ENCODE results near the gene CRACR2A. TPM values are rescaled to one million over a fixed set of nuclear protein-coding genes. Genes with fewer than 3 reads are reported as not detected.
A peak's percentile ranks its signal among the peaks of the same experiment; 100 is the strongest.

CRACR2A gene
- total RNA-seq, 1 donor from 2014 or later: 0.82 TPM

- no peak for DNase-seq (ENCODE audit: low spot score)
- Mint-ChIP-seq H3K4me3 (ENCODE audit: unreplicated experiment) (no peak overlapping the region), H3K36me3 (ENCODE audit: low read depth) (peaks cover 2% of the 10 kb centered on the region), H3K27ac (ENCODE audit: unreplicated experiment) (no peak overlapping the region), H3K9me3 (ENCODE audit: low read depth) (peaks cover 10% of the 10 kb centered on the region), H3K4me1 (ENCODE audit: low read depth) (no peaks in the 10 kb centered on the region), H3K27me3 (ENCODE audit: low read depth) (peaks cover 13% of the 10 kb centered on the region)
- TF ChIP-seq, protein P1, sequence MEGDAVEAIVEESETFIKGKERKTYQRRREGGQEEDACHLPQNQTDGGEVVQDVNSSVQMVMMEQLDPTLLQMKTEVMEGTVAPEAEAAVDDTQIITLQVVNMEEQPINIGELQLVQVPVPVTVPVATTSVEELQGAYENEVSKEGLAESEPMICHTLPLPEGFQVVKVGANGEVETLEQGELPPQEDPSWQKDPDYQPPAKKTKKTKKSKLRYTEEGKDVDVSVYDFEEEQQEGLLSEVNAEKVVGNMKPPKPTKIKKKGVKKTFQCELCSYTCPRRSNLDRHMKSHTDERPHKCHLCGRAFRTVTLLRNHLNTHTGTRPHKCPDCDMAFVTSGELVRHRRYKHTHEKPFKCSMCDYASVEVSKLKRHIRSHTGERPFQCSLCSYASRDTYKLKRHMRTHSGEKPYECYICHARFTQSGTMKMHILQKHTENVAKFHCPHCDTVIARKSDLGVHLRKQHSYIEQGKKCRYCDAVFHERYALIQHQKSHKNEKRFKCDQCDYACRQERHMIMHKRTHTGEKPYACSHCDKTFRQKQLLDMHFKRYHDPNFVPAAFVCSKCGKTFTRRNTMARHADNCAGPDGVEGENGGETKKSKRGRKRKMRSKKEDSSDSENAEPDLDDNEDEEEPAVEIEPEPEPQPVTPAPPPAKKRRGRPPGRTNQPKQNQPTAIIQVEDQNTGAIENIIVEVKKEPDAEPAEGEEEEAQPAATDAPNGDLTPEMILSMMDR (IDR thresholded peaks at IDR 0.05): no peak
These were observed 140.8 kb downstream of the CRACR2A start for GRCh38 chr12:3611860-3612703.

DNA sequence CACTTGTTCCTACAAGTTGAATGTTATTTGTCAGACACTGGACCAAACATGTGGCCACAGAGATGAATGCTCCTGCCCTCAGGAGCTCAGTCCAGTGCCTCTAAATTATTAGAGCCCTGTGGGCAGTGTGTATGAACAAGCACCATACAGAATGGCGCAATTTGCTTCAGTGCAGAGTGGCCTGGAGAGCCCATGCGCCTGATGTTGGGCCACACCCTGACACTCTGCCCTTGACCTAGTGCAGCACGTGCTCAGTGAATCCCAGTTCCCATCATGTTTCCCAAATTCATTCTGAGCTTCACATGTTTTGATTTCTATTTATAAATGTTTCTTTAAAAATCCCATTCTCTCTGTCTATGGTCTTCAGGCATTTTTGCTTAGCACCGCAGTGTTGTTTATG lies 145.1 kb downstream of the CRACR2A start:
- DNase-seq (ENCODE audit: low spot score): peak; percentile 22
- Mint-ChIP-seq H3K4me1 (ENCODE audit: low read depth) (peaks cover 4% of the 10 kb centered on the region), H3K27ac (ENCODE audit: unreplicated experiment) (no peak overlapping the region), H3K36me3 (ENCODE audit: low read depth) (peaks cover 2% of the 10 kb centered on the region), H3K27me3 (ENCODE audit: low read depth) (peaks cover 43% of the 10 kb centered on the region), H3K4me3 (ENCODE audit: unreplicated experiment) (no peak overlapping the region), H3K9me3 (ENCODE audit: low read depth) (peaks cover 10% of the 10 kb centered on the region)
- TF ChIP-seq, protein P1 (IDR thresholded peaks at IDR 0.05): no peak

GRCh38 chr12:3607039-3607720 lies 145.7 kb downstream of the CRACR2A start:
- H3K27me3 Mint-ChIP-seq (ENCODE audit: low read depth): peaks cover 46% of the 10 kb centered on the region
- TF ChIP-seq, protein P1 (IDR thresholded peaks at IDR 0.05): no peak
- H3K9me3 Mint-ChIP-seq (ENCODE audit: low read depth): peaks cover 10% of the 10 kb centered on the region
- peaks cover 2% of the 10 kb centered on the region for H3K36me3 Mint-ChIP-seq (ENCODE audit: low read depth)
- H3K4me1 Mint-ChIP-seq (ENCODE audit: low read depth): peaks cover 4% of the 10 kb centered on the region
- no peak overlapping the region for H3K27ac Mint-ChIP-seq (ENCODE audit: unreplicated experiment)
- DNase-seq (ENCODE audit: low spot score): peak; percentile 32
- no peak overlapping the region for H3K4me3 Mint-ChIP-seq (ENCODE audit: unreplicated experiment)

DNA sequence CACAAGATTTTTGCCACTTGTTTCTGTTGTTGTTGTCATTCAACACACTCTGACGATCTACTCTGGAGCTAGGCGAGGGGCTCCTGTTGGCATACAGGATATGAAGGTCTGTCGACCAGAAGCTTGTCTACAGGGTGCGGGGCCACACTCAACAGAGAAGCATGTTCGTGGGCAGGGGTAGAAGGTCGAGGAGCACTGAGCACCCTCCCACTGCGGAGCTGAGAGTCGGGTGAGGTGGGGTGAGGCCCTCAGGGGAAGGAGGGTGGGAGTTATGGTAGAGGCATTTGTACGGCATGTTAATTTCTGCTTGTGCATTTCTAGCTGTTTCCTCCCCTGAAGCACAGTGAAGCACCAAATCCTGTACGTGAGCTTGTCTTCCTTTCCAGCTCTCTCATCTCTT lies 146.8 kb downstream of the CRACR2A start:
- Mint-ChIP-seq H3K9me3 (ENCODE audit: low read depth) (peaks cover 10% of the 10 kb centered on the region), H3K36me3 (ENCODE audit: low read depth) (peaks cover 2% of the 10 kb centered on the region), H3K4me1 (ENCODE audit: low read depth) (peaks cover 4% of the 10 kb centered on the region), H3K27ac (ENCODE audit: unreplicated experiment) (no peak overlapping the region), H3K4me3 (ENCODE audit: unreplicated experiment) (no peak overlapping the region), H3K27me3 (ENCODE audit: low read depth) (peaks cover 44% of the 10 kb centered on the region)
- peak; percentile 48 for DNase-seq (ENCODE audit: low spot score)
- TF ChIP-seq, protein P1 (IDR thresholded peaks at IDR 0.05): no peak

GRCh38 chr12:3605692-3606091 lies 147.2 kb downstream of the CRACR2A start:
- Mint-ChIP-seq H3K27ac (ENCODE audit: unreplicated experiment) (no peak overlapping the region), H3K27me3 (ENCODE audit: low read depth) (peaks cover 44% of the 10 kb centered on the region), H3K4me3 (ENCODE audit: unreplicated experiment) (no peak overlapping the region), H3K9me3 (ENCODE audit: low read depth) (peaks cover 10% of the 10 kb centered on the region), H3K4me1 (ENCODE audit: low read depth) (peaks cover 4% of the 10 kb centered on the region), H3K36me3 (ENCODE audit: low read depth) (peaks cover 2% of the 10 kb centered on the region)
- peak; percentile 2 for DNase-seq (ENCODE audit: low spot score)
- TF ChIP-seq, protein P1 (IDR thresholded peaks at IDR 0.05): no peak
